GM12875 (cell line): ENCODE measurements around the gene NR1D1.

Experiments
- H3K4me3 ChIP-seq: one replicate; pipeline ENCODE4 v1.5.1; 2011; ENCODE audit warnings: low read depth, low read length, control low read depth
- CTCF ChIP-seq: IDR thresholded peaks from 2 replicates; pipeline ENCODE4 v1.5.1; 2011; ENCODE audit warnings: low read depth, mild to moderate bottlenecking, control low read depth, inconsistent platforms, low read length, moderate library complexity, borderline replicate concordance; ENCODE audit not compliant: insufficient read depth

Gene NR1D1

GRCh38 chr17:40087903-40088718 lies 12.3 kb downstream of the NR1D1 start:
- no peak for TF ChIP-seq CTCF
- H3K4me3 ChIP-seq: no peak overlapping the region

GRCh38 chr17:40087049-40087794 lies 13.2 kb downstream of the NR1D1 start:
- H3K4me3 ChIP-seq: no peak overlapping the region
- TF ChIP-seq CTCF: 0 out of 2 replicates have a peak, but pooled peaks have one; percentile 0

GRCh38 chr17:40086150-40087044 lies 14.0 kb downstream of the NR1D1 start:
- TF ChIP-seq CTCF: peak; percentile 91
- no peak overlapping the region for H3K4me3 ChIP-seq

- no peak for TF ChIP-seq CTCF
- H3K4me3 ChIP-seq: no peak overlapping the region
Measured at GRCh38 chr17:40084477-40084876, 15.9 kb downstream of the NR1D1 start.

GRCh38 chr17:40079545-40079944 lies 20.8 kb downstream of the NR1D1 start:
- H3K4me3 ChIP-seq: no peak overlapping the region
- no peak for TF ChIP-seq CTCF

GRCh38 chr17:40076591-40076990 lies 23.8 kb downstream of the NR1D1 start:
- no peak for TF ChIP-seq CTCF
- H3K4me3 ChIP-seq: no peak overlapping the region
